C4-2B (cell line): Measurements from ENCODE around the gene SSBP3.

Source experiments
- ZFX ChIP-seq: fragments of 450-650 bp; IDR thresholded peaks from 2 replicates; pipeline ENCODE4 v1.6.1; 2017
- TF ChIP-seq, protein P1 (sequence below): fragments of 450-650 bp; conservative IDR thresholded peaks from 2 replicates; pipeline ENCODE4 v1.5.1; 2017; ENCODE audit warnings: mild to moderate bottlenecking

DNA sequence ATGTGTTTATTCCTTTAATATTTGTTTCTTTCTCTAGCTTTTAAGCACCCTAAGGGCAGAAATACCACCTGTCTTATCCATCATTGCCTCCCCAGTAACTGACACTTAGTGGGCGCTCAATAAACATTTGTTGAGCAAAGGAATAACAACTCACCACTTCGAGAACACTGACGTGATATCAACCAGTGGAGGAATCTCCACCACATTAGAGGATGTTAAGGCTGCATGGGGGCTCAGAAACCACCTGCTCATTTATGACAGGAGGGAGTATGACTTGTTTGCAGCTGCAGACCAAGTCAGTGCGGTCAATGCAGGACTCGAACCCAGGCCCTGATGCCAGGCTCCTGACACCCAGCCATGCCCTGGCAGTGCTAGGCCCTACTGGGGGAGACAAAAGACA is 103.6 kb downstream of the SSBP3 start:
- TF ChIP-seq ZFX = no peak
- TF ChIP-seq, protein P1, sequence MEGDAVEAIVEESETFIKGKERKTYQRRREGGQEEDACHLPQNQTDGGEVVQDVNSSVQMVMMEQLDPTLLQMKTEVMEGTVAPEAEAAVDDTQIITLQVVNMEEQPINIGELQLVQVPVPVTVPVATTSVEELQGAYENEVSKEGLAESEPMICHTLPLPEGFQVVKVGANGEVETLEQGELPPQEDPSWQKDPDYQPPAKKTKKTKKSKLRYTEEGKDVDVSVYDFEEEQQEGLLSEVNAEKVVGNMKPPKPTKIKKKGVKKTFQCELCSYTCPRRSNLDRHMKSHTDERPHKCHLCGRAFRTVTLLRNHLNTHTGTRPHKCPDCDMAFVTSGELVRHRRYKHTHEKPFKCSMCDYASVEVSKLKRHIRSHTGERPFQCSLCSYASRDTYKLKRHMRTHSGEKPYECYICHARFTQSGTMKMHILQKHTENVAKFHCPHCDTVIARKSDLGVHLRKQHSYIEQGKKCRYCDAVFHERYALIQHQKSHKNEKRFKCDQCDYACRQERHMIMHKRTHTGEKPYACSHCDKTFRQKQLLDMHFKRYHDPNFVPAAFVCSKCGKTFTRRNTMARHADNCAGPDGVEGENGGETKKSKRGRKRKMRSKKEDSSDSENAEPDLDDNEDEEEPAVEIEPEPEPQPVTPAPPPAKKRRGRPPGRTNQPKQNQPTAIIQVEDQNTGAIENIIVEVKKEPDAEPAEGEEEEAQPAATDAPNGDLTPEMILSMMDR = no peak
